Cardiac fibroblast (primary cell): Measurements from ENCODE around the gene CST4.

Experiments
- DNase-seq, 2 donors: peaks; one replicate each; pipeline versions ENCODE4 v3.0.0 to v3.0.0-alpha.2; 2010; ENCODE audit warnings: low read depth in 2 of 2
- H3K4me3 ChIP-seq, 2 donors: replicated peaks in 1 of 2; 1 replicate in 1 of 2; 2 replicates in 1 of 2; pipeline ENCODE4 v1.5.1; 2011; ENCODE audit warnings: low read depth in 2 of 2, low read length in 2 of 2, mild to moderate bottlenecking in 2 of 2, moderate library complexity in 1 of 2
- CTCF ChIP-seq: IDR thresholded peaks from one replicate; pipeline ENCODE4 v1.5.1; 2011; ENCODE audit warnings: low read depth, mild to moderate bottlenecking, low read length, inconsistent platforms

CST4 gene

GRCh38 chr20:23671479-23671878 is 17.4 kb downstream of the CST4 start:
- no peak for DNase-seq
- H3K4me3 ChIP-seq, result no peak overlapping the region
- TF ChIP-seq CTCF, result no peak

DNA sequence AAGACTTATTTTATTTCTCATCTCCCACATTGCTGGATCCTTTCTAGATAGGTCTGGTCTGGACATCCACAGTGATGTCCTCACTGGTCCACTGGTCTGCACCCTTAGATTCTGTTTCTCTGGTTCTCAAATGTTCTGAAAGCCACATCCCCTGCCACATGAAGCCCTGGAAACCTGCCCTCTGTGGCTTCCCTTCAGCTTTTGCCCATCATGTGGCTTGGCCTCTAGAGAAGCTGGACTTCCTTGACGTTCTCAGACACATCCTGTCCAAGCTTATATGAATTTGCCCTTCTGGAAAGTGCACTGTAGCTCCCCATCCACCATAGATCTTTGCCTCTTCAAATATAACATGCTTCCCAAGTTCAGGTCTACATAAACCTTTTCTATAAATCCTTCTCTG is 18.5 kb downstream of the CST4 start:
- no peak for DNase-seq
- H3K4me3 ChIP-seq, result no peak overlapping the region
- no peak for TF ChIP-seq CTCF

- no peak for TF ChIP-seq CTCF
Measured at GRCh38 chr20:23669866-23670265, 19.0 kb downstream of the CST4 start.

DNA sequence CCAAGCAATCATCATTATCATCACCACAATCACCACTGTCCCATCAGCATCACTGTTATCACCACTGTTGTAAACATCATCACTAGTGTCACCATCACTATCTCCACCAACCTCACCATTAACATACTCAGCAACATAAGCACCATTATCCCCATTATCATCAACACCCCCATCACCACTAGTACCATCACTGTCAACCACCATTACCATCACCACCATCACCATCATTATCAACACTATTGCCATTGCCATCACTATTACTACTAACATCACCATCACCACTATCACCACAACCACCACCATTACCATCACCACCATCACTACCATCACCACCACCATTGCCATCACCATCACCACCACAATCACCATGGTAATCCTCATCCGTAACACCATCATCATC is 19.5 kb downstream of the CST4 start:
- H3K4me3 ChIP-seq, result no peak overlapping the region
- DNase-seq, result no peak
- no peak for TF ChIP-seq CTCF

More at GRCh38 chr20:23669866-23670265, 19.0 kb downstream of the CST4 start:
- DNase-seq, result no peak
- no peak overlapping the region for H3K4me3 ChIP-seq

- DNase-seq, result peak; percentile 66 to 74
- no peak overlapping the region for H3K4me3 ChIP-seq
- peak; percentile 77 for TF ChIP-seq CTCF
Measured at GRCh38 chr20:23668477-23668951, 20.3 kb downstream of the CST4 start.

GRCh38 chr20:23667666-23668065 is 21.2 kb downstream of the CST4 start:
- no peak for TF ChIP-seq CTCF
- no peak for DNase-seq

GRCh38 chr20:23666698-23667097 is 22.1 kb downstream of the CST4 start:
- no peak for TF ChIP-seq CTCF
- DNase-seq, result no peak
- no peak overlapping the region for H3K4me3 ChIP-seq

More at GRCh38 chr20:23667666-23668065, 21.2 kb downstream of the CST4 start:
- H3K4me3 ChIP-seq, result no peak overlapping the region
